ENCODE results near the gene ZNHIT2.

ZNHIT2 gene

GRCh38 chr11:65096926-65097325 is 20.6 kb downstream of the ZNHIT2 start:
- 0 out of 2 replicates have a peak, but pooled peaks cover 3% of the 10 kb centered on the region for H3K4me1 ChIP-seq (ENCODE audit: control insufficient read depth, insufficient read depth, low read length)
- H3K27me3 ChIP-seq (ENCODE audit: control insufficient read depth, insufficient read depth, low read length), result no peaks in the 10 kb centered on the region
- no peak overlapping the region for H3K27ac ChIP-seq (ENCODE audit: low read depth, low read length)
- peaks cover 6% of the 10 kb centered on the region; the same call in 1 of the 2 replicates for H3K36me3 ChIP-seq (ENCODE audit: control insufficient read depth, insufficient read depth, low read length)
- H3K4me3 ChIP-seq (ENCODE audit: low read depth, low read length), result peak overlapping the region; percentile 78
- H3K9ac ChIP-seq (ENCODE audit: low read length), result no peak overlapping the region
- no peaks in the 10 kb centered on the region for H3K9me3 ChIP-seq (ENCODE audit: control insufficient read depth, insufficient read depth, low read depth, low read length)

- Histone ChIP-seq H3K27me3 (ENCODE audit: control insufficient read depth, insufficient read depth, low read length) (no peaks in the 10 kb centered on the region), H3K27ac (ENCODE audit: low read depth, low read length) (peak within 1 kb of the TSS; percentile 69; the same call in 1 of the 2 replicates), H3K36me3 (ENCODE audit: control insufficient read depth, insufficient read depth, low read length) (peaks cover 6% of the 10 kb centered on the region; the same call in 1 of the 2 replicates), H3K4me1 (ENCODE audit: control insufficient read depth, insufficient read depth, low read length) (0 out of 2 replicates have a peak, but pooled peaks cover 3% of the 10 kb centered on the region), H3K4me3 (ENCODE audit: low read depth, low read length) (peak within 1 kb of the TSS; percentile 78), H3K9me3 (ENCODE audit: control insufficient read depth, insufficient read depth, low read depth, low read length) (no peaks in the 10 kb centered on the region), H3K9ac (ENCODE audit: low read length) (peak within 1 kb of the TSS; percentile 73)
These were observed 21.3 kb downstream of the ZNHIT2 start, which contains the start of gene VPS51 for GRCh38 chr11:65095974-65096806. VPS51 (plus strand) TSS chr11:65096214; CDS start chr11:65096251, 37 bp downstream.

DNA sequence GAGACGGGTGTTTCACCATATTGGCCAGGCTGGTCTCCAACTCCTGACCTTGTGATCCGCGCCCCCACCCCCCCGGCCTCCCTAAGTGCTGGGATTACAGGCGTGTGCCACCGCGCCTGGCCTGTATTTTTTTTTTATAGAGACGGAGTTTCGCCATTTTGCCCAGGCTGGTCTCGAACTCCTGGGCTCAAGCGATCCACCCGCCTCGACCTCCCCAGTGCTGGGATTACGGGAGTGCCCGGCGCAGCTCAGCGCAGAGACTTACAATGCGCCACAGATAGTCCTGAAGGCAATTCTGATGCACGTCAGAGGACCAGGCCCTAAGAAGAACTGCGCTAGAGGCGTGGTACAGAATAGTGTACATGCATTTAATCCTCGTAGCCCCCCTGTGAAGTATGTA is 22.1 kb downstream of the ZNHIT2 start:
- H3K27ac ChIP-seq (ENCODE audit: low read depth, low read length), result no peak overlapping the region
- H3K36me3 ChIP-seq (ENCODE audit: control insufficient read depth, insufficient read depth, low read length), result peaks cover 6% of the 10 kb centered on the region; the same call in 1 of the 2 replicates
- H3K4me1 ChIP-seq (ENCODE audit: control insufficient read depth, insufficient read depth, low read length), result 0 out of 2 replicates have a peak, but pooled peaks cover 3% of the 10 kb centered on the region
- peak overlapping the region; percentile 78 for H3K4me3 ChIP-seq (ENCODE audit: low read depth, low read length)
- H3K27me3 ChIP-seq (ENCODE audit: control insufficient read depth, insufficient read depth, low read length), result no peaks in the 10 kb centered on the region
- H3K9me3 ChIP-seq (ENCODE audit: control insufficient read depth, insufficient read depth, low read depth, low read length), result no peaks in the 10 kb centered on the region
- peak overlapping the region; percentile 39 for H3K9ac ChIP-seq (ENCODE audit: low read length)

- no peaks in the 10 kb centered on the region for H3K4me1 ChIP-seq (ENCODE audit: control insufficient read depth, insufficient read depth, low read length)
- H3K4me3 ChIP-seq (ENCODE audit: low read depth, low read length), result no peak overlapping the region
- H3K9ac ChIP-seq (ENCODE audit: low read length), result no peak overlapping the region
- no peaks in the 10 kb centered on the region for H3K9me3 ChIP-seq (ENCODE audit: control insufficient read depth, insufficient read depth, low read depth, low read length)
- peaks cover 40% of the 10 kb centered on the region for H3K36me3 ChIP-seq (ENCODE audit: control insufficient read depth, insufficient read depth, low read length)
- H3K27ac ChIP-seq (ENCODE audit: low read depth, low read length), result no peak overlapping the region
- H3K27me3 ChIP-seq (ENCODE audit: control insufficient read depth, insufficient read depth, low read length), result no peaks in the 10 kb centered on the region
These were observed 26.9 kb downstream of the ZNHIT2 start for GRCh38 chr11:65090628-65091027.

DNA sequence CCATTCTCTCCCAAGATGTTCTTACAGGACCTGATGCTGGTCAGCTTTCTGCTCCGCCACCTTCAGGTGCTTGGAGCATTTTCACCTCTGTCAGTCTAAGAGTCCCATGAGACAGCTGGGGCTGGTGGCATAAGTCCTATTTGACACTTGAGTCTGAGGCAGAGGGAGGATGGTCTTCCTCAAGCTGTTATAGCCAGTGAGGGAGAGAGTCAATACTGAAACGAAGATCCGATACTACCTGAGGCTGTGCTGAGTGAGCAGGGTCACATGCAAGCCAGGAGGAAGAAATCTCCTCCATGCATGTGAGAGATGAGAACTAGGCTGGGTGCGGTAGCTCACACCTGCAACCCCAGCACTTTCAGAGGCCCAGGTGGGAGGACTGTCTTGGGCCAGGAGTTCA is 27.9 kb downstream of the ZNHIT2 start:
- no peak overlapping the region for H3K9ac ChIP-seq (ENCODE audit: low read length)
- no peak overlapping the region for H3K4me3 ChIP-seq (ENCODE audit: low read depth, low read length)
- no peaks in the 10 kb centered on the region for H3K9me3 ChIP-seq (ENCODE audit: control insufficient read depth, insufficient read depth, low read depth, low read length)
- H3K27me3 ChIP-seq (ENCODE audit: control insufficient read depth, insufficient read depth, low read length), result no peaks in the 10 kb centered on the region
- peaks cover 43% of the 10 kb centered on the region for H3K36me3 ChIP-seq (ENCODE audit: control insufficient read depth, insufficient read depth, low read length)
- no peaks in the 10 kb centered on the region for H3K4me1 ChIP-seq (ENCODE audit: control insufficient read depth, insufficient read depth, low read length)
- H3K27ac ChIP-seq (ENCODE audit: low read depth, low read length), result no peak overlapping the region

DNA sequence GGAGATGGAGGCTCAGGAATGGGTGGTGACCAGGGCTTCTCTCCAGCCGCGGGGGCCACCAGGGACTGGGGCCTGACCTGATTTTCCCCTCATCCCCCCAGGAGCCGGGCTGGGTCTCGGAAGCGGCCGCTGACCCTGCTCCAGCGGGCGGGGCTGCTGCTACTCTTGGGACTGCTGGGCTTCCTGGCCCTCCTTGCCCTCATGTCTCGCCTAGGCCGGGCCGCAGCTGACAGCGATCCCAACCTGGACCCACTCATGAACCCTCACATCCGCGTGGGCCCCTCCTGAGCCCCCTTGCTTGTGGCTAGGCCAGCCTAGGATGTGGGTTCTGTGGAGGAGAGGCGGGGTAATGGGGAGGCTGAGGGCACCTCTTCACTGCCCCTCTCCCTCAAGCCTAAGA is 29.7 kb downstream of the ZNHIT2 start:
- no peak overlapping the region for H3K27ac ChIP-seq (ENCODE audit: low read depth, low read length)
- H3K4me3 ChIP-seq (ENCODE audit: low read depth, low read length), result no peak overlapping the region
- H3K9me3 ChIP-seq (ENCODE audit: control insufficient read depth, insufficient read depth, low read depth, low read length), result no peaks in the 10 kb centered on the region
- no peaks in the 10 kb centered on the region for H3K27me3 ChIP-seq (ENCODE audit: control insufficient read depth, insufficient read depth, low read length)
- no peak overlapping the region for H3K9ac ChIP-seq (ENCODE audit: low read length)
- peaks cover 47% of the 10 kb centered on the region for H3K36me3 ChIP-seq (ENCODE audit: control insufficient read depth, insufficient read depth, low read length)
- H3K4me1 ChIP-seq (ENCODE audit: control insufficient read depth, insufficient read depth, low read length), result peaks cover 3% of the 10 kb centered on the region

- Histone ChIP-seq H3K4me3 (ENCODE audit: low read depth, low read length) (no peak overlapping the region), H3K9me3 (ENCODE audit: control insufficient read depth, insufficient read depth, low read depth, low read length) (no peaks in the 10 kb centered on the region), H3K27me3 (ENCODE audit: control insufficient read depth, insufficient read depth, low read length) (no peaks in the 10 kb centered on the region), H3K36me3 (ENCODE audit: control insufficient read depth, insufficient read depth, low read length) (peaks cover 50% of the 10 kb centered on the region), H3K4me1 (ENCODE audit: control insufficient read depth, insufficient read depth, low read length) (peaks cover 6% of the 10 kb centered on the region), H3K9ac (ENCODE audit: low read length) (no peak overlapping the region), H3K27ac (ENCODE audit: low read depth, low read length) (no peak overlapping the region)
These were observed 30.3 kb downstream of the ZNHIT2 start for GRCh38 chr11:65087216-65087615.

DNA sequence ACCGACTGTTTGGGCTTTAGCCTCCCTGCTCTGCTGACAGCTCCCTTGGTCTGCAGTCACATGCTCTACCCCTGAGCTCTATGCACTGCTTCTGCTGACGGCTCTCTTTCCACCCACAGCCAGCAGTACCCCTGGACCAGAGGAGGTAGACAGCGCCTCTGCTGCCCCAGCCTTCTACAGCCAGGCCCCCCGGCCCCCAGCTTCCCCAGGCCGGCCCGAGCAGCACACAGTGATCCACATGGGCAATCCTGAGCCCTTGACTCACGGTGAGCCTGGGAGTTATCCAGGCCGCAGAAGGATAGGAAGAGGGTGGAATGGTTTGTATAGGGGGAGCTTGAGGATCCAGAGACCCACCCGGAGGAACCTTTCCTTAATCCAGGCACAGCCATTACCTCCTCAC is 30.7 kb downstream of the ZNHIT2 start:
- Histone ChIP-seq H3K9me3 (ENCODE audit: control insufficient read depth, insufficient read depth, low read depth, low read length) (no peaks in the 10 kb centered on the region), H3K4me1 (ENCODE audit: control insufficient read depth, insufficient read depth, low read length) (peaks cover 6% of the 10 kb centered on the region), H3K27ac (ENCODE audit: low read depth, low read length) (no peak overlapping the region), H3K4me3 (ENCODE audit: low read depth, low read length) (no peak overlapping the region), H3K27me3 (ENCODE audit: control insufficient read depth, insufficient read depth, low read length) (no peaks in the 10 kb centered on the region), H3K9ac (ENCODE audit: low read length) (no peak overlapping the region), H3K36me3 (ENCODE audit: control insufficient read depth, insufficient read depth, low read length) (peaks cover 54% of the 10 kb centered on the region)

GRCh38 chr11:65085446-65085845 is 32.1 kb downstream of the ZNHIT2 start:
- peaks cover 66% of the 10 kb centered on the region for H3K36me3 ChIP-seq (ENCODE audit: control insufficient read depth, insufficient read depth, low read length)
- H3K27ac ChIP-seq (ENCODE audit: low read depth, low read length), result no peak overlapping the region
- H3K4me1 ChIP-seq (ENCODE audit: control insufficient read depth, insufficient read depth, low read length), result peaks cover 6% of the 10 kb centered on the region
- H3K9me3 ChIP-seq (ENCODE audit: control insufficient read depth, insufficient read depth, low read depth, low read length), result no peaks in the 10 kb centered on the region
- H3K4me3 ChIP-seq (ENCODE audit: low read depth, low read length), result no peak overlapping the region
- no peaks in the 10 kb centered on the region for H3K27me3 ChIP-seq (ENCODE audit: control insufficient read depth, insufficient read depth, low read length)
- no peak overlapping the region for H3K9ac ChIP-seq (ENCODE audit: low read length)

DNA sequence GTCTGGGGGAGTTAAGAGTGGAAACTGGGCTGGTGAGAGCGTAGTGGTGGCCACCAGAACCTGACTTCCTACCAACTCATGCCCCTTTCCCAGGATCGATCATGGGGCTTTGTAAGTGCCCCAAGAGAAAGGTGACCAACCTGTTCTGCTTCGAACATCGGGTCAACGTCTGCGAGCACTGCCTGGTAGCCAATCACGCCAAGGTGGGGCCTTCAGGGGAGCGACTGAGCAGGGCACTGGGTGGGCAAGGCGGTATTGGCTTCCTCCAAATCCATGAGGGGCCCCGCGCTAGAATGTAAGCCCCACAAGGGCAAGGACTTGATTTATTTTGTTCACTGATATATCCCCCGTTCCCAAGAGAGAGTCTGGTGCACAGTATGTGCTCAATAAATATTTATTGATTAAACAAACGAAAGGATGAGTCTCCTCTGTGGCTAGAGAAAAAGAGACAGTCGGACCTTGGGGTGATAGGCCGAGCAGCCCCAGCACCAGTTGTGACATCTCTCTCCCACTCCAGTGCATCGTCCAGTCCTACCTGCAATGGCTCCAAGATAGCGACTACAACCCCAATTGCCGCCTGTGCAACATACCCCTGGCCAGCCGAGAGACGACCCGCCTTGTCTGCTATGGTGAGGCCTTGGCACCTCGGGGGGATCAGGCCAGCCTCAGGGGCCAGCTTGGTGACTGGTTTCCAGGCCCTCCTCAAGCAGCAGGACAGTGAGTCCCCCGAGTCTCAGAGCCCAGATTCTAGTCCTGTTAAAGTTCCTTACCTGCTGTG is 32.7 kb downstream of the ZNHIT2 start:
- no peaks in the 10 kb centered on the region for H3K9me3 ChIP-seq (ENCODE audit: control insufficient read depth, insufficient read depth, low read depth, low read length)
- peak overlapping the region; percentile 98 for H3K4me3 ChIP-seq (ENCODE audit: low read depth, low read length)
- peaks cover 70% of the 10 kb centered on the region for H3K36me3 ChIP-seq (ENCODE audit: control insufficient read depth, insufficient read depth, low read length)
- peaks cover 6% of the 10 kb centered on the region for H3K4me1 ChIP-seq (ENCODE audit: control insufficient read depth, insufficient read depth, low read length)
- peak overlapping the region; percentile 99 for H3K9ac ChIP-seq (ENCODE audit: low read length)
- H3K27ac ChIP-seq (ENCODE audit: low read depth, low read length), result no peak overlapping the region
- H3K27me3 ChIP-seq (ENCODE audit: control insufficient read depth, insufficient read depth, low read length), result no peaks in the 10 kb centered on the region

Measured in HUES6 (cell line).